Natural killer cell treated with Interleukin-12 subunit alpha and Interleukin-12 subunit beta and Interleukin-15 and Interleukin-18, amount 100 ng/mL, for 72 hours (primary cell): ENCODE measurements around the gene TYRP1. TPM values are rescaled to one million over a fixed set of nuclear protein-coding genes. Genes with fewer than 3 reads are reported as not detected.

Experiments used
- ATAC-seq, 2 donors: fragments of 150-1000 bp; cut with Tn5 transposase in 1 of 2; sonication (Bioruptor Pico), chemical (Tn5 transposase) in 1 of 2; 2 replicates each; pipeline ENCODE4 v1.10.0; 2021
- DNase-seq: peaks from one replicate; pipeline ENCODE4 v3.0.0; 2022; ENCODE audit warnings: low spot score
- H3K27ac Mint-ChIP-seq, 2 donors: 1 replicate in 1 of 2; 2 replicates in 1 of 2; pipeline ENCODE4 v1.8.0; 2022; ENCODE audit warnings: mixed read lengths in 2 of 2, mild to moderate bottlenecking in 1 of 2, moderate library complexity in 1 of 2
- H3K27me3 Mint-ChIP-seq, 2 donors: 1 replicate in 1 of 2; 2 replicates in 1 of 2; pipeline ENCODE4 v1.8.0; 2022; ENCODE audit warnings: mixed read lengths in 2 of 2
- H3K36me3 Mint-ChIP-seq: one replicate; pipeline ENCODE4 v1.8.0; 2022; ENCODE audit warnings: mixed read lengths
- H3K4me1 Mint-ChIP-seq, 2 donors: 1 replicate in 1 of 2; 2 replicates in 1 of 2; pipeline ENCODE4 v1.8.0; 2022; ENCODE audit warnings: low read depth in 2 of 2, mixed read lengths in 2 of 2, mild to moderate bottlenecking in 1 of 2
- H3K4me3 Mint-ChIP-seq: one replicate; pipeline ENCODE4 v1.8.0; 2022; ENCODE audit warnings: mixed read lengths
- H3K9me3 Mint-ChIP-seq: 2 replicates; pipeline ENCODE4 v1.8.0; 2022; ENCODE audit warnings: mixed read lengths
- total RNA-seq, 2 donors: library from RNA; stranded (reverse); gene quantifications; one replicate each; pipeline ENCODE4 v1.2.3, GENCODE V29; 2022

Gene TYRP1, protein sequence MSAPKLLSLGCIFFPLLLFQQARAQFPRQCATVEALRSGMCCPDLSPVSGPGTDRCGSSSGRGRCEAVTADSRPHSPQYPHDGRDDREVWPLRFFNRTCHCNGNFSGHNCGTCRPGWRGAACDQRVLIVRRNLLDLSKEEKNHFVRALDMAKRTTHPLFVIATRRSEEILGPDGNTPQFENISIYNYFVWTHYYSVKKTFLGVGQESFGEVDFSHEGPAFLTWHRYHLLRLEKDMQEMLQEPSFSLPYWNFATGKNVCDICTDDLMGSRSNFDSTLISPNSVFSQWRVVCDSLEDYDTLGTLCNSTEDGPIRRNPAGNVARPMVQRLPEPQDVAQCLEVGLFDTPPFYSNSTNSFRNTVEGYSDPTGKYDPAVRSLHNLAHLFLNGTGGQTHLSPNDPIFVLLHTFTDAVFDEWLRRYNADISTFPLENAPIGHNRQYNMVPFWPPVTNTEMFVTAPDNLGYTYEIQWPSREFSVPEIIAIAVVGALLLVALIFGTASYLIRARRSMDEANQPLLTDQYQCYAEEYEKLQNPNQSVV
- total RNA-seq = not detected

GRCh38 chr9:12693141-12693540, at the start of gene TYRP1:
Gene TYRP1 (plus strand): TSS chr9:12693385. CDS start chr9:12693997, 612 bp downstream.
- Mint-ChIP-seq H3K4me1 (no peaks in the 10 kb centered on the region), H3K36me3 (no peaks in the 10 kb centered on the region), H3K27me3 (no peaks in the 10 kb centered on the region), H3K4me3 (no peak within 1 kb of the TSS), H3K9me3 (peaks cover 5% of the 10 kb centered on the region), H3K27ac (no peak within 1 kb of the TSS)
- ATAC-seq (no peak), DNase-seq (no peak)

DNA sequence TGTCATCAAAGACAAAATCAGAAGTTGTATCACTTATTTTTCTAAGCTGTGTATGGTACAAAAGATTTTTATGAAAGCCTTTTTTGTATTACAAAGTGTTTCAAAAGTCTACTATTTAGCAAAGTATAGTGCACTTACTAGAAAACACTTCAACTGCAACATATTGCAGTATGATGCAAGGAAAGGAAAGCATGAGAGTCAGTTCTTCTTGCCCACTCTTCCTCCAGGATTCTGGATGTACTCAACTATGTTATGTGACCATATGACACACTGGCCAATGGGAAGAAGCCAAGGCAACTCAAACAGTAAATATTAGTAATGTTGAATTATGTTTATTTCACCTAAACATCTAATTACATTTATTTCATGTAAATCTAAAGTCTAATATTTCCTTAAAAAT, 49.5 kb upstream of the TYRP1 start:
- H3K9me3 Mint-ChIP-seq = peaks cover 10% of the 10 kb centered on the region
- H3K27me3 Mint-ChIP-seq = no peaks in the 10 kb centered on the region
- DNase-seq (no peak), ATAC-seq (no peak)
- H3K4me1 Mint-ChIP-seq = no peaks in the 10 kb centered on the region
- peaks cover 5% of the 10 kb centered on the region for H3K36me3 Mint-ChIP-seq
- H3K4me3 Mint-ChIP-seq = no peak overlapping the region
- no peak overlapping the region for H3K27ac Mint-ChIP-seq

DNA sequence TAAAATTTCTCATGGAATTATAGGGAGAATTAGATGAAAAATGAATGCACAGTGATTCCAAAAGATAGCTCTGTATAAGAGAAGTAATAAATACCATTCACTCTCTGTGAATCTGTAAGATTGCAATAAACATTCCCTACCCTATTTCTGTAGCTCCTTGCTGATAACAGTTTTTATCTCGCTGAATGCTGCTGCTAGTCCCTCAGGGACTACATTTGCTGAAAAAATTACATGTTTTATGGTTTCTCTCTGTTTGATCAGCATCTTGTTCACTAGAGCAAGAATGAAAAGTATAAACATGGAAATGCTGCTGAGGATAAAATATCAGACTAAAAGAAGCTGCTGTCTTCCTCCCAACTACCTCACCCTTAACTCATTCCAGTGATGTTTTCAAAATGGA, 44.3 kb upstream of the TYRP1 start:
- no peaks in the 10 kb centered on the region for H3K4me1 Mint-ChIP-seq

GRCh38 chr9:12651125-12651524, 42.1 kb upstream of the TYRP1 start:
- ATAC-seq = no peak
- H3K4me1 Mint-ChIP-seq = no peaks in the 10 kb centered on the region
- DNase-seq = no peak
- no peak overlapping the region for H3K27ac Mint-ChIP-seq
- H3K36me3 Mint-ChIP-seq = peaks cover 4% of the 10 kb centered on the region
- no peaks in the 10 kb centered on the region for H3K27me3 Mint-ChIP-seq
- no peak overlapping the region for H3K4me3 Mint-ChIP-seq
- peaks cover 21% of the 10 kb centered on the region for H3K9me3 Mint-ChIP-seq

More for the DNA sequence above, 44.3 kb upstream of the TYRP1 start:
- no peak overlapping the region for H3K27ac Mint-ChIP-seq
- no peak overlapping the region for H3K4me3 Mint-ChIP-seq
- H3K9me3 Mint-ChIP-seq = peaks cover 18% of the 10 kb centered on the region
- peaks cover 5% of the 10 kb centered on the region for H3K36me3 Mint-ChIP-seq
- no peaks in the 10 kb centered on the region for H3K27me3 Mint-ChIP-seq
- ATAC-seq (no peak), DNase-seq (no peak)

- ATAC-seq (no peak), DNase-seq (no peak)
- Mint-ChIP-seq H3K4me1 (no peaks in the 10 kb centered on the region), H3K9me3 (peaks cover 11% of the 10 kb centered on the region), H3K27me3 (no peaks in the 10 kb centered on the region), H3K4me3 (no peak overlapping the region), H3K27ac (no peak overlapping the region), H3K36me3 (no peaks in the 10 kb centered on the region)
These were observed 40.2 kb upstream of the TYRP1 start for GRCh38 chr9:12652973-12653372.

DNA sequence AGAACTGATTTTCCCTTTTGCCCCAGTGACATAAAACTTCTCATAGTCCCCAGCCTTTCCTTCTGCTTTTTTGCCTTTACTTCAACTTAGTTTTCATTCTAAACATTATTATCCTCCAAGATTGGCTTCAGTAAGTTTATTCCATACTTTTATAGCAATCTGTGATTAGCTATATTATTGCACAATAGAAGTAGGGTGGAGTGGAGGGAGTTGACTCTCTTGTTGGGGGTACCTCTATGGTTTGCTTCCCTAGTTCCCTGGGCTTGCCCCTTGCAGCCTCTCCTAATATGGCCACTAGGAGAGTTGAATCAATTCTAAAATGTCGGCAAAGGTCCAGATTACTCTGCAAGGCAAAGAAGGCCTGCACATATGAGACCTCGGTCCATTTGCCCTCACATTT, 36.4 kb upstream of the TYRP1 start:
- DNase-seq (no peak), ATAC-seq (no peak)
- Mint-ChIP-seq H3K36me3 (peaks cover 7% of the 10 kb centered on the region), H3K27me3 (no peaks in the 10 kb centered on the region), H3K27ac (no peak overlapping the region), H3K9me3 (peaks cover 18% of the 10 kb centered on the region), H3K4me3 (no peak overlapping the region), H3K4me1 (no peaks in the 10 kb centered on the region)

DNA sequence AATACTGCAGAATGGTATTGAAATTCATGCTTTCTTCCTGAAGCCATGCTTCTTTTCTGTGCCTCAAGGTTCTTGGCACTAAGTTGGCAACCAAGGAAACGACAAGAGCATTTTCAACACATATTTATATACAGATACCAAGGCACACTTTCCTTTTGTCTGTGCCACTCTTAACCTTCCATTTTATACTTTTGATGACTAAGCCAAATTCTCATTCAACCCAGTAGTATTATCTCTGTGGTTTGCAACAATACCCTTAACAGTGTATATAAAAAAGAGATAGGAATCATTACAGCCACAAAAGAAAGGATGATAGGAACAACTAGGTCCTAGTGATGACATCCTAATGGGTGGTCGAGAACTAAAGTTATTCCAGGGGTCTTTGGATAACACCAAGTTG, 36.0 kb upstream of the TYRP1 start:
- Mint-ChIP-seq H3K36me3 (peaks cover 7% of the 10 kb centered on the region), H3K27me3 (no peaks in the 10 kb centered on the region), H3K9me3 (peaks cover 18% of the 10 kb centered on the region), H3K27ac (no peak overlapping the region), H3K4me1 (no peaks in the 10 kb centered on the region), H3K4me3 (no peak overlapping the region)
- DNase-seq = no peak
- ATAC-seq = no peak

DNA sequence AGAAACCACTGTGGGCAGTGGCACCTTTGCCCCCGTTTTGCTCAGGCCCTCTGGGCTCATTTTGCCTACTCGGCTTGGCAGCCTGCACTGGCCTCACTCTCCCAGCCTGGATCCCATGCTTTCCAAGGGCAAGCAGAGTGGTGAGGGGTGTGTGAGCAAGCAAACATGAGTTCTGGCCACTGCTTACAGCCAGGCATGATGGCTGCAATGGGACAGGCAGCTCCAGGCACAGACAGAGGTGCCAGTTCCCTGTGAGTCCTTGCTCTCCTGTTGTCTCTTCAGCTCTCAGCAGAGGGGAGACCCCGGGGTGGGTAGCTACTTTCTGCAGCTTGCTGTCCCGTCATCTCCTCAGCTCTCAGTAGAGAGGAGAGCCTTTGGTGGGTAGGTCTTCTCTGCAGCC, 35.2 kb upstream of the TYRP1 start:
- ATAC-seq (peak in 1 of 2 donors; percentile 17), DNase-seq (no peak)
- peaks cover 7% of the 10 kb centered on the region for H3K36me3 Mint-ChIP-seq
- H3K9me3 Mint-ChIP-seq = peaks cover 18% of the 10 kb centered on the region
- no peak overlapping the region for H3K4me3 Mint-ChIP-seq
- H3K4me1 Mint-ChIP-seq = no peaks in the 10 kb centered on the region
- no peak overlapping the region for H3K27ac Mint-ChIP-seq
- no peaks in the 10 kb centered on the region for H3K27me3 Mint-ChIP-seq

- Mint-ChIP-seq H3K27ac (no peak overlapping the region), H3K4me3 (no peak overlapping the region), H3K27me3 (no peaks in the 10 kb centered on the region), H3K9me3 (peaks cover 20% of the 10 kb centered on the region), H3K4me1 (no peaks in the 10 kb centered on the region), H3K36me3 (peaks cover 7% of the 10 kb centered on the region)
- ATAC-seq = no peak
- DNase-seq = no peak
These were observed 34.5 kb upstream of the TYRP1 start for GRCh38 chr9:12658531-12659209.

DNA sequence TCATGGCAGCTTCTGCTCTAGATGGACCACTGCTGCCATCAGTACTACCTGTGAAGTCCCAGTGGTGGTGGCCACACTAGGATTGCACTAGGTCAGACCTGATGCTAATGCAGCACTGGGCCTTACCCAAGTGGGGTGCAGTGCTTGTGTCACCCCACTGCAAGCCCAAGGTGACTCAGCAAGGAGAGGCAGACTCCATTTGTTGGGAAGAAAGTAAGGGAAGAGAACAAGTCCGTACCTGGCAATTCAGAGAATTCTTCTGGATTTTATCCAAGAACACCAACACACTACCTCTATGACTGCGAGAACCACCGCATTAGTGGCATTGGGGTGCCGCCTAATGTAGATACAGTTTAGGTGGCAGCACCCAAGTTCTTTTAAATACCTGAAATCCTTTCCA, 34.0 kb upstream of the TYRP1 start:
- DNase-seq = no peak
- Mint-ChIP-seq H3K36me3 (peaks cover 7% of the 10 kb centered on the region), H3K27ac (no peak overlapping the region), H3K4me1 (no peaks in the 10 kb centered on the region), H3K4me3 (no peak overlapping the region), H3K9me3 (peaks cover 20% of the 10 kb centered on the region), H3K27me3 (no peaks in the 10 kb centered on the region)
- no peak for ATAC-seq

DNA sequence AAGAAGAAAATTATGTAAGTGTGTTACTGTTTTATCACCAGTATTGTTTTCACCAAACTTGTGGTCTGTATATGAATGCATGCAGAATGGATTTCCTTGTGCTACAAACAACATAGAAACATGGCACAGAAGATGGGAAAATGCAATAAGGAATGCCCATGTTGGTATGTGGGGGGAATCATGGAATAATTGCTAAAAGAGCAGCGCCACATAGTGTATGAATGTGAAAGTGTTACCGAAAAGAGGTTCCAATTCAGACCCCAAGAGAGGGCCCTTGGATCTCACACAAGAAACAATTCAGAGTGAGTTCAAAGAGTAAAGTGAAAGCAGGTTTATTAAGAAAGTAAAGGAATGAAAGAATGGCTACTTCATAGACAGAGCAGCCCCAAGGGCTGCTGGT, 26.4 kb upstream of the TYRP1 start:
- no peak overlapping the region for H3K4me3 Mint-ChIP-seq
- no peaks in the 10 kb centered on the region for H3K27me3 Mint-ChIP-seq
- DNase-seq (no peak), ATAC-seq (no peak)
- peaks cover 23% of the 10 kb centered on the region for H3K9me3 Mint-ChIP-seq
- no peak overlapping the region for H3K27ac Mint-ChIP-seq
- peaks cover 4% of the 10 kb centered on the region for H3K36me3 Mint-ChIP-seq
- H3K4me1 Mint-ChIP-seq = no peaks in the 10 kb centered on the region

- Mint-ChIP-seq H3K27me3 (no peaks in the 10 kb centered on the region), H3K9me3 (peaks cover 21% of the 10 kb centered on the region), H3K4me3 (no peak overlapping the region), H3K4me1 (no peaks in the 10 kb centered on the region), H3K27ac (no peak overlapping the region), H3K36me3 (peaks cover 4% of the 10 kb centered on the region)
- no peak for DNase-seq
- ATAC-seq = no peak
These were observed 25.3 kb upstream of the TYRP1 start for GRCh38 chr9:12667892-12668291.

GRCh38 chr9:12670006-12670405, 23.2 kb upstream of the TYRP1 start:
- Mint-ChIP-seq H3K4me3 (no peak overlapping the region), H3K27me3 (no peaks in the 10 kb centered on the region), H3K36me3 (peaks cover 4% of the 10 kb centered on the region), H3K9me3 (peaks cover 12% of the 10 kb centered on the region), H3K27ac (no peak overlapping the region), H3K4me1 (no peaks in the 10 kb centered on the region)
- no peak for ATAC-seq
- no peak for DNase-seq

- no peaks in the 10 kb centered on the region for H3K36me3 Mint-ChIP-seq
- H3K9me3 Mint-ChIP-seq = peaks cover 7% of the 10 kb centered on the region
- H3K27ac Mint-ChIP-seq = no peak overlapping the region
- DNase-seq (no peak), ATAC-seq (no peak)
- H3K4me3 Mint-ChIP-seq = no peak overlapping the region
- no peaks in the 10 kb centered on the region for H3K27me3 Mint-ChIP-seq
- H3K4me1 Mint-ChIP-seq = no peaks in the 10 kb centered on the region
These were observed 18.2 kb upstream of the TYRP1 start for GRCh38 chr9:12674961-12675360.
